GM18519 (cell line): ENCODE measurements around the gene LRRK2.
A peak's percentile ranks its signal among the peaks of the same experiment; 100 is the strongest.

Source experiments
- ATAC-seq: cut with Tn5 transposase; IDR thresholded peaks from one replicate; pipeline ENCODE4 v1.9.1; 2021; ENCODE audit warnings: mild to moderate bottlenecking, moderate library complexity; ENCODE audit not compliant: unreplicated experiment, low FRiP score

The LRRK2 gene

GRCh38 chr12:40224439-40225291 is at the start of gene LRRK2:
Gene LRRK2, plus strand, starts transcription at chr12:40224997. Its CDS starts 135 bp downstream, at chr12:40225132.
- peak; percentile 38 for ATAC-seq

- no peak for ATAC-seq
These were observed 49.8 kb upstream of the LRRK2 start for GRCh38 chr12:40175045-40175444.

- no peak for ATAC-seq
These were observed 49.3 kb upstream of the LRRK2 start for GRCh38 chr12:40175489-40175888.

- ATAC-seq, result no peak
These were observed 46.1 kb upstream of the LRRK2 start for GRCh38 chr12:40178701-40179100.

- no peak for ATAC-seq
These were observed 43.3 kb upstream of the LRRK2 start for GRCh38 chr12:40181490-40181889.

- no peak for ATAC-seq
These were observed 41.1 kb upstream of the LRRK2 start for GRCh38 chr12:40183715-40184114.

- ATAC-seq, result no peak
These were observed 40.1 kb upstream of the LRRK2 start for GRCh38 chr12:40184493-40185302.

- no peak for ATAC-seq
These were observed 39.5 kb upstream of the LRRK2 start for GRCh38 chr12:40185303-40185693.

- no peak for ATAC-seq
These were observed 36.1 kb upstream of the LRRK2 start for GRCh38 chr12:40188558-40189320.

- ATAC-seq, result peak; percentile 99
These were observed 32.0 kb upstream of the LRRK2 start for GRCh38 chr12:40192704-40193255.

- ATAC-seq, result no peak
These were observed 30.0 kb upstream of the LRRK2 start for GRCh38 chr12:40194846-40195245.

GRCh38 chr12:40197590-40197989 is 27.2 kb upstream of the LRRK2 start:
- no peak for ATAC-seq

- ATAC-seq, result no peak
These were observed 26.2 kb upstream of the LRRK2 start for GRCh38 chr12:40198601-40199000.

GRCh38 chr12:40202095-40203059 is 22.4 kb upstream of the LRRK2 start:
- peak; percentile 66 for ATAC-seq

GRCh38 chr12:40203060-40203430 is 21.8 kb upstream of the LRRK2 start:
- ATAC-seq, result no peak

GRCh38 chr12:40204337-40204736 is 20.5 kb upstream of the LRRK2 start:
- ATAC-seq, result no peak

GRCh38 chr12:40207551-40207950 is 17.2 kb upstream of the LRRK2 start:
- ATAC-seq, result no peak

- peak; percentile 83 for ATAC-seq
These were observed 15.9 kb upstream of the LRRK2 start for GRCh38 chr12:40208707-40209446.

- ATAC-seq, result no peak
These were observed 14.9 kb upstream of the LRRK2 start for GRCh38 chr12:40209886-40210285.
